ENCODE results near the gene PTCH1.

Gene PTCH1

GRCh38 chr9:95486318-95486717 lies 30.5 kb downstream of the PTCH1 start:
- Histone ChIP-seq H3K27me3 (ENCODE audit: insufficient read depth, low read depth, severe bottlenecking) (no peaks in the 10 kb centered on the region), H3K4me3 (ENCODE audit: low read depth, low read length) (no peak overlapping the region), H3K27ac (no peak overlapping the region), H3K36me3 (peaks cover 19% of the 10 kb centered on the region), H3K9me3 (ENCODE audit: severe bottlenecking) (no peaks in the 10 kb centered on the region)
- TF ChIP-seq, protein P1, sequence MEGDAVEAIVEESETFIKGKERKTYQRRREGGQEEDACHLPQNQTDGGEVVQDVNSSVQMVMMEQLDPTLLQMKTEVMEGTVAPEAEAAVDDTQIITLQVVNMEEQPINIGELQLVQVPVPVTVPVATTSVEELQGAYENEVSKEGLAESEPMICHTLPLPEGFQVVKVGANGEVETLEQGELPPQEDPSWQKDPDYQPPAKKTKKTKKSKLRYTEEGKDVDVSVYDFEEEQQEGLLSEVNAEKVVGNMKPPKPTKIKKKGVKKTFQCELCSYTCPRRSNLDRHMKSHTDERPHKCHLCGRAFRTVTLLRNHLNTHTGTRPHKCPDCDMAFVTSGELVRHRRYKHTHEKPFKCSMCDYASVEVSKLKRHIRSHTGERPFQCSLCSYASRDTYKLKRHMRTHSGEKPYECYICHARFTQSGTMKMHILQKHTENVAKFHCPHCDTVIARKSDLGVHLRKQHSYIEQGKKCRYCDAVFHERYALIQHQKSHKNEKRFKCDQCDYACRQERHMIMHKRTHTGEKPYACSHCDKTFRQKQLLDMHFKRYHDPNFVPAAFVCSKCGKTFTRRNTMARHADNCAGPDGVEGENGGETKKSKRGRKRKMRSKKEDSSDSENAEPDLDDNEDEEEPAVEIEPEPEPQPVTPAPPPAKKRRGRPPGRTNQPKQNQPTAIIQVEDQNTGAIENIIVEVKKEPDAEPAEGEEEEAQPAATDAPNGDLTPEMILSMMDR (IDR thresholded peaks at IDR 0.05; ENCODE audit: low read depth, low read length), result no peak
- no peak for DNase-seq

GRCh38 chr9:95484225-95484624 lies 32.5 kb downstream of the PTCH1 start:
- TF ChIP-seq, protein P1 (IDR thresholded peaks at IDR 0.05; ENCODE audit: low read depth, low read length), result no peak
- no peak for DNase-seq
- Histone ChIP-seq H3K27ac (no peak overlapping the region), H3K27me3 (ENCODE audit: insufficient read depth, low read depth, severe bottlenecking) (no peaks in the 10 kb centered on the region), H3K36me3 (peaks cover 33% of the 10 kb centered on the region), H3K4me3 (ENCODE audit: low read depth, low read length) (no peak overlapping the region), H3K9me3 (ENCODE audit: severe bottlenecking) (no peaks in the 10 kb centered on the region)

- H3K36me3 ChIP-seq, result peaks cover 41% of the 10 kb centered on the region
- H3K27ac ChIP-seq, result no peak overlapping the region
- no peak for DNase-seq
- H3K27me3 ChIP-seq (ENCODE audit: insufficient read depth, low read depth, severe bottlenecking), result no peaks in the 10 kb centered on the region
- H3K9me3 ChIP-seq (ENCODE audit: severe bottlenecking), result no peaks in the 10 kb centered on the region
- TF ChIP-seq, protein P1 (IDR thresholded peaks at IDR 0.05; ENCODE audit: low read depth, low read length), result no peak
- no peak overlapping the region for H3K4me3 ChIP-seq (ENCODE audit: low read depth, low read length)
These were observed 33.3 kb downstream of the PTCH1 start for GRCh38 chr9:95483431-95483830.

GRCh38 chr9:95482621-95483020 lies 34.1 kb downstream of the PTCH1 start:
- TF ChIP-seq, protein P1 (IDR thresholded peaks at IDR 0.05; ENCODE audit: low read depth, low read length), result no peak
- H3K9me3 ChIP-seq (ENCODE audit: severe bottlenecking), result no peaks in the 10 kb centered on the region
- H3K36me3 ChIP-seq, result peaks cover 49% of the 10 kb centered on the region

DNA sequence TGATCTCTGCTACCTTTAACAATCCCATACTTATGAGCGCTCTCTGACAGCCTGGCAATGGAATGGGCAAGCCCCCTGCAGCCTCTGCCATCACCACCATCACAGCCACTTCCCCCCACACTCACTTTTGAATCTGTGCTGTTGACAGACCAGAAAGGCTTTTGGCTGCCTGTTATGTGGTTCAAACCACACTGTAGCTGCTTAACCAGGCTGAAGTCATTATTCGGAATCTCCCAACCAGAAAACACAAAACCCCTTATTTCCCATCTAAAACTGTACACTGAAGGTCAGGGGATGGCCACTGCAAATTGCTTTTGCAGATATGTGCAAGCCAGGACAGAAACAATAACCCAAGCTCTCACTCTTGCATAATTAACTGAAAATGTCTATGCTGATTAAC lies 35.8 kb downstream of the PTCH1 start:
- Histone ChIP-seq H3K9me3 (ENCODE audit: severe bottlenecking) (no peaks in the 10 kb centered on the region), H3K27me3 (ENCODE audit: insufficient read depth, low read depth, severe bottlenecking) (no peaks in the 10 kb centered on the region), H3K4me3 (ENCODE audit: low read depth, low read length) (no peak overlapping the region), H3K36me3 (peaks cover 65% of the 10 kb centered on the region), H3K27ac (no peak overlapping the region)
- DNase-seq, result no peak
- TF ChIP-seq, protein P1 (IDR thresholded peaks at IDR 0.05; ENCODE audit: low read depth, low read length), result no peak

More at GRCh38 chr9:95482621-95483020, 34.1 kb downstream of the PTCH1 start:
- Histone ChIP-seq H3K27me3 (ENCODE audit: insufficient read depth, low read depth, severe bottlenecking) (no peaks in the 10 kb centered on the region), H3K4me3 (ENCODE audit: low read depth, low read length) (no peak overlapping the region), H3K27ac (no peak overlapping the region)
- DNase-seq, result no peak

DNA sequence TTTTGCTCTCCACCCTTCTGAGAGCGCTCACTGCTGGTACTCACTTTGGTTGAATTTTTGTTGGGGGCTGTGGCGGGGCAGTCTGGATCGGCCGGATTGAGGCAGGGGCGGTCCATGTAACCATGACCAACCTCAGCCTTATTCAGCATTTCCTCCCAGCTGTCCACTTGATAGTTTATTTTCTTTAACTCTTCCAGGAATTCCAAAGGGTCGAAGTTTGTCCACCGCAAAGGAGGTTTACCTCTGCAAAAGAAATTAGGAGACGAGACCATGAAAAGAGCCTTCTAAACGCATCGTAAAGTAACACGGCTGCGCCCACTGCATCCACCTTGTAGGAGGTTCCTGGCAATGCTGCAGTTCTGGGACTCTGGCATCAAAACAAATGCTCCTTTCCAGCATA lies 36.4 kb downstream of the PTCH1 start:
- no peaks in the 10 kb centered on the region for H3K9me3 ChIP-seq (ENCODE audit: severe bottlenecking)
- H3K36me3 ChIP-seq, result peaks cover 69% of the 10 kb centered on the region
- no peak overlapping the region for H3K27ac ChIP-seq
- DNase-seq, result no peak
- TF ChIP-seq, protein P1 (IDR thresholded peaks at IDR 0.05; ENCODE audit: low read depth, low read length), result no peak
- H3K4me3 ChIP-seq (ENCODE audit: low read depth, low read length), result no peak overlapping the region
- no peaks in the 10 kb centered on the region for H3K27me3 ChIP-seq (ENCODE audit: insufficient read depth, low read depth, severe bottlenecking)
